Stimulated activated CD4-positive, alpha-beta T cell treated with anti-CD3 and anti-CD28 coated beads, Interleukin-15, amount 100 ng/mL, for 48 hours (primary cell): Measurements from ENCODE around the gene CLPTM1.
"Not testable (repeated sequence)": the region's sequence is repeated elsewhere in the genome, so short reads cannot be mapped to it uniquely, and the experiment has no call there.

Experiments
- DNase-seq, 2 donors: peaks; one replicate each; pipeline ENCODE4 v3.0.0-alpha.2; 2020; ENCODE audit warnings: low read depth in 2 of 2

The CLPTM1 gene, protein sequence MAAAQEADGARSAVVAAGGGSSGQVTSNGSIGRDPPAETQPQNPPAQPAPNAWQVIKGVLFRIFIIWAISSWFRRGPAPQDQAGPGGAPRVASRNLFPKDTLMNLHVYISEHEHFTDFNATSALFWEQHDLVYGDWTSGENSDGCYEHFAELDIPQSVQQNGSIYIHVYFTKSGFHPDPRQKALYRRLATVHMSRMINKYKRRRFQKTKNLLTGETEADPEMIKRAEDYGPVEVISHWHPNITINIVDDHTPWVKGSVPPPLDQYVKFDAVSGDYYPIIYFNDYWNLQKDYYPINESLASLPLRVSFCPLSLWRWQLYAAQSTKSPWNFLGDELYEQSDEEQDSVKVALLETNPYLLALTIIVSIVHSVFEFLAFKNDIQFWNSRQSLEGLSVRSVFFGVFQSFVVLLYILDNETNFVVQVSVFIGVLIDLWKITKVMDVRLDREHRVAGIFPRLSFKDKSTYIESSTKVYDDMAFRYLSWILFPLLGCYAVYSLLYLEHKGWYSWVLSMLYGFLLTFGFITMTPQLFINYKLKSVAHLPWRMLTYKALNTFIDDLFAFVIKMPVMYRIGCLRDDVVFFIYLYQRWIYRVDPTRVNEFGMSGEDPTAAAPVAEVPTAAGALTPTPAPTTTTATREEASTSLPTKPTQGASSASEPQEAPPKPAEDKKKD

DNA sequence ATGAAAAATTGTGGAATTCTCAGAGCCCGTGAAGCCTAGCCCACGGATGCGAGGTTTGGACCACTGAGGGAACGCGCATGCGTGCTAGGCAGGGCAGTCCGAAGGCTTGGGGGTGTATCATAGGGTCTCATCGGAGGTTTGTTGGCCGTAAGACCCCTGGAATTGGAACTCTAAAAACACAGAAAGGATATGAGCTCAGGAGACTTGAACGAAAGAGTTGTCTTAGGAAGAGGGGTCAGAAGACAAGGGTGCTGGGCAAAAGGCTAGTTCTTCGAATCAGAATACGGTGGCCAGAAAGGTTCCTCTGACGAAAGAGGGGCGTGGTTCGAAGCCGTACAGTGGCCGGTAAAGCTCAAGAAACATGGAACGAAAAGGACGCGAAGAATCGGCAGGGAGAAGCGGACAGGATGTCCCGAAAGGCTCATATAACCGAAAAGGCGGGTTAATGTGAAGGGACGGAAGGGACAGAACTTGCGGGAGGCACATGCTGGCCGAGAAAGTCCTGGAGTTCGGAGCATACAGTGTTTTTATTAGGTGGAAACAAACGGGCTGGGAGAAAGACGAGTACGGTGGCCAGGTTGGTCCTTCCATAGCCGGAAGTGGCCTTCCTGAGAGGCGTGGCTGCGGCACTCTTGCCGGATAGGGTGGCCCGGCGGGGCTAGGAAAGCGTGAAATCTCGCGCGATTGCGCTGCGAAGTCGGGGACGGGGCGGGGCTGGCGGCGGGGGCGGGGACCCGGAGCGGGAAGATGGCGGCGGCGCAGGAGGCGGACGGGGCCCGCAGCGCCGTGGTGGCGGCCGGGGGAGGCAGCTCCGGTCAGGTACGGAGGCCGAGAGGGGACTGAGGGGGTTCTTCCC is at the start of gene CLPTM1:
Gene CLPTM1, plus strand, starts transcription at position 732 of the 856 bp plus-strand sequence. Its CDS starts 16 bp downstream, at position 748.
- peak; percentile 95 to 96 for DNase-seq

DNA sequence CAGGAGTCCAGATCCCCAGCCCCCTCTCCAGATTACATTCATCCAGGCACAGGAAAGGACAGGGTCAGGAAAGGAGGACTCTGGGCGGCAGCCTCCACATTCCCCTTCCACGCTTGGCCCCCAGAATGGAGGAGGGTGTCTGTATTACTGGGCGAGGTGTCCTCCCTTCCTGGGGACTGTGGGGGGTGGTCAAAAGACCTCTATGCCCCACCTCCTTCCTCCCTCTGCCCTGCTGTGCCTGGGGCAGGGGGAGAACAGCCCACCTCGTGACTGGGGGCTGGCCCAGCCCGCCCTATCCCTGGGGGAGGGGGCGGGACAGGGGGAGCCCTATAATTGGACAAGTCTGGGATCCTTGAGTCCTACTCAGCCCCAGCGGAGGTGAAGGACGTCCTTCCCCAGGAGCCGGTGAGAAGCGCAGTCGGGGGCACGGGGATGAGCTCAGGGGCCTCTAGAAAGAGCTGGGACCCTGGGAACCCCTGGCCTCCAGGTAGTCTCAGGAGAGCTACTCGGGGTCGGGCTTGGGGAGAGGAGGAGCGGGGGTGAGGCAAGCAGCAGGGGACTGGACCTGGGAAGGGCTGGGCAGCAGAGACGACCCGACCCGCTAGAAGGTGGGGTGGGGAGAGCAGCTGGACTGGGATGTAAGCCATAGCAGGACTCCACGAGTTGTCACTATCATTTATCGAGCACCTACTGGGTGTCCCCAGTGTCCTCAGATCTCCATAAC is 49.6 kb upstream of the CLPTM1 start, which contains the start of gene APOE:
Gene APOE, plus strand, starts transcription at position 360 of the 724 bp plus-strand sequence. CDS start 829 bp downstream, outside the sequence.
- DNase-seq: no peak

DNA sequence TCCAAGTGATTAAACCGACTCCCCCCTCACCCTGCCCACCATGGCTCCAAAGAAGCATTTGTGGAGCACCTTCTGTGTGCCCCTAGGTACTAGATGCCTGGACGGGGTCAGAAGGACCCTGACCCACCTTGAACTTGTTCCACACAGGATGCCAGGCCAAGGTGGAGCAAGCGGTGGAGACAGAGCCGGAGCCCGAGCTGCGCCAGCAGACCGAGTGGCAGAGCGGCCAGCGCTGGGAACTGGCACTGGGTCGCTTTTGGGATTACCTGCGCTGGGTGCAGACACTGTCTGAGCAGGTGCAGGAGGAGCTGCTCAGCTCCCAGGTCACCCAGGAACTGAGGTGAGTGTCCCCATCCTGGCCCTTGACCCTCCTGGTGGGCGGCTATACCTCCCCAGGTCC is 47.6 kb upstream of the CLPTM1 start:
- no peak for DNase-seq

DNA sequence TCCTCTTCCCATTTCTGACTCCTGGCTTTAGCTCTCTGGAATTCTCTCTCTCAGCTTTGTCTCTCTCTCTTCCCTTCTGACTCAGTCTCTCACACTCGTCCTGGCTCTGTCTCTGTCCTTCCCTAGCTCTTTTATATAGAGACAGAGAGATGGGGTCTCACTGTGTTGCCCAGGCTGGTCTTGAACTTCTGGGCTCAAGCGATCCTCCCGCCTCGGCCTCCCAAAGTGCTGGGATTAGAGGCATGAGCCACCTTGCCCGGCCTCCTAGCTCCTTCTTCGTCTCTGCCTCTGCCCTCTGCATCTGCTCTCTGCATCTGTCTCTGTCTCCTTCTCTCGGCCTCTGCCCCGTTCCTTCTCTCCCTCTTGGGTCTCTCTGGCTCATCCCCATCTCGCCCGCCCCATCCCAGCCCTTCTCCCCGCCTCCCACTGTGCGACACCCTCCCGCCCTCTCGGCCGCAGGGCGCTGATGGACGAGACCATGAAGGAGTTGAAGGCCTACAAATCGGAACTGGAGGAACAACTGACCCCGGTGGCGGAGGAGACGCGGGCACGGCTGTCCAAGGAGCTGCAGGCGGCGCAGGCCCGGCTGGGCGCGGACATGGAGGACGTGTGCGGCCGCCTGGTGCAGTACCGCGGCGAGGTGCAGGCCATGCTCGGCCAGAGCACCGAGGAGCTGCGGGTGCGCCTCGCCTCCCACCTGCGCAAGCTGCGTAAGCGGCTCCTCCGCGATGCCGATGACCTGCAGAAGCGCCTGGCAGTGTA is 46.9 kb upstream of the CLPTM1 start:
- DNase-seq: no peak

DNA sequence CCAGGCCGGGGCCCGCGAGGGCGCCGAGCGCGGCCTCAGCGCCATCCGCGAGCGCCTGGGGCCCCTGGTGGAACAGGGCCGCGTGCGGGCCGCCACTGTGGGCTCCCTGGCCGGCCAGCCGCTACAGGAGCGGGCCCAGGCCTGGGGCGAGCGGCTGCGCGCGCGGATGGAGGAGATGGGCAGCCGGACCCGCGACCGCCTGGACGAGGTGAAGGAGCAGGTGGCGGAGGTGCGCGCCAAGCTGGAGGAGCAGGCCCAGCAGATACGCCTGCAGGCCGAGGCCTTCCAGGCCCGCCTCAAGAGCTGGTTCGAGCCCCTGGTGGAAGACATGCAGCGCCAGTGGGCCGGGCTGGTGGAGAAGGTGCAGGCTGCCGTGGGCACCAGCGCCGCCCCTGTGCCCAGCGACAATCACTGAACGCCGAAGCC is 46.3 kb upstream of the CLPTM1 start:
- DNase-seq: no peak

DNA sequence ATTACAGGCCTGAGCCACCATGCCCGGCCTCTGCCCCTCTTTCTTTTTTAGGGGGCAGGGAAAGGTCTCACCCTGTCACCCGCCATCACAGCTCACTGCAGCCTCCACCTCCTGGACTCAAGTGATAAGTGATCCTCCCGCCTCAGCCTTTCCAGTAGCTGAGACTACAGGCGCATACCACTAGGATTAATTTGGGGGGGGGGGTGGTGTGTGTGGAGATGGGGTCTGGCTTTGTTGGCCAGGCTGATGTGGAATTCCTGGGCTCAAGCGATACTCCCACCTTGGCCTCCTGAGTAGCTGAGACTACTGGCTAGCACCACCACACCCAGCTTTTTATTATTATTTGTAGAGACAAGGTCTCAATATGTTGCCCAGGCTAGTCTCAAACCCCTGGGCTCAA is 45.4 kb upstream of the CLPTM1 start:
- no peak for DNase-seq

DNA sequence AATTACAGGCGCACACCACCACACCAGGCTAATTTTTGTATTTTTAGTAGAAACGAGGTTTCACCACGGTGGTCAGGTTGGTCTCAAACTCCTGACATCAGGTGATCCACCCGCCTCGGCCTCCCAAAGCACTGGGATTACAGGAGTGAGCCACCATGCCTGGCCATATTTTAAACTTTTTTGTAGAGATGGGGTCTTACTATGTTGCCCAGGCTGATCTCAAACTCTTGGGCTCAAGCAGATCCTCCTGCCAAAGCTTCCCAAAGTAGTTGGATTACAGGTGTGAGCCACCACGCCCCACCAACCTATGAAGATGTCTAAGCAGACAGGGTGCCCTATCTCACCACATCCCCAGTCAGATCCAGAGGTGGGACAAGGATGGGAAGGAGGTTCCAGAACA is 43.3 kb upstream of the CLPTM1 start:
- not testable (repeated sequence) for DNase-seq

DNA sequence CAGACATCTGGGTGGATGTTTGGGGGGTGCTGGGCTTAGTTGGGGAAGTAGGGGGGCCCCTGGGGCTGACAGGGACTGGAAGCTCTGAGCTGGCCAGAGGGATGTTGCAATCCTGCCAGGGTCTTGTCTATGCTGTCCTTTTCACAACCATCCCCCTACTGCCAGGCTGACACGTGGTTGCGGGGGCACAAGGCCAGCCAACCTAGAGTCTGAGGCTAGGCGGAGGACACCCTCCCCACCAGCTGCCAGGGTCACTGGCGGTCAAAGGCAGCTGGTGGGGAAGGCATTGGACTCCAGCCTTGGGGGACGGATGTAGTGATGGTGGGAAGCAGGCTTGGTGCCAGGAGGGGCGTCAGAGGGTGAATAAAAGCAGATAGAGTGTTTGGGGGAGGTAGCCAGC is 42.3 kb upstream of the CLPTM1 start:
- no peak for DNase-seq

DNA sequence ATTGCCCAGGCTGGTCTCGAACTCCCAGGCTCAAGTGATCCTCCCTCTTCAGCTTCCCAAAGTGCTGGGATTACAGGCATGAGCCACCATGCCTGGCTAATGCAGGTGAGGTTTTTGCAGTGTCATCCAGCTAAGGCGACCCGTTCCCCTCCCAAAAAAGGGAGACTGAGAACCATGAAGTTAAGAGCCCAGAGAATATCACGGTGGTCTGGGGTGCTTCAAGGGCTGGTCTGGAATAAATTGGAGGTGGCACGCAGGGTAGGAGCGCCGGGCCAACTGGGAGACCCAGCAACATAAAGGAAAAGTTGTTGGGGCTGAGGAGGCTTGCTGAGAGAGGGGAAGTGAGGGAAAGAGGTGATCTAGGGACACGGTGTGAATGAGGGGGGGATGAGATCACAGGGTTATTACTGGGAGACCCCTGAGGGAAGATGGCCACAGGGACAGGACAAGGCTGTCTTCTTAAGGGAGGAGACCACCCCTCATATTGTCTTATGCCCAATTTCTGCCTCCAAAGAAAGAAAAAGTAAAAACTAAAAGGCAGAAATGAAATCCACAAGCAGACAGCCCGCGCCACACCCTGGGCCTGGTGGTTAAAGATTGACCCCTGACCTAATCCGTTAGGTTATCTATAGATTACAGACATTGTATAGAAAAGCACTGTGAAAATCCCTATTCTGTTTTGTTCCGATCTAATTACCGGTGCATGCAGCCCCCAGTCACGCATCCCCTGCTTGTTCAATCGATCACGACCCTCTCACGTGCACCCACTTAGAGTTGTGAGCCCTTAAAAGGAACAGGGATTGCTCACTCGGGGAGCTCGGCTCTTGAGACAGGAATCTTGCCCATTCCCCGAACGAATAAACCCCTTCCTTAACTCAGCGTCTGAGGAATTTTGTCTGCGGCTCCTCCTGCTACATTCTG is 41.4 kb upstream of the CLPTM1 start:
- not testable (repeated sequence) for DNase-seq

DNA sequence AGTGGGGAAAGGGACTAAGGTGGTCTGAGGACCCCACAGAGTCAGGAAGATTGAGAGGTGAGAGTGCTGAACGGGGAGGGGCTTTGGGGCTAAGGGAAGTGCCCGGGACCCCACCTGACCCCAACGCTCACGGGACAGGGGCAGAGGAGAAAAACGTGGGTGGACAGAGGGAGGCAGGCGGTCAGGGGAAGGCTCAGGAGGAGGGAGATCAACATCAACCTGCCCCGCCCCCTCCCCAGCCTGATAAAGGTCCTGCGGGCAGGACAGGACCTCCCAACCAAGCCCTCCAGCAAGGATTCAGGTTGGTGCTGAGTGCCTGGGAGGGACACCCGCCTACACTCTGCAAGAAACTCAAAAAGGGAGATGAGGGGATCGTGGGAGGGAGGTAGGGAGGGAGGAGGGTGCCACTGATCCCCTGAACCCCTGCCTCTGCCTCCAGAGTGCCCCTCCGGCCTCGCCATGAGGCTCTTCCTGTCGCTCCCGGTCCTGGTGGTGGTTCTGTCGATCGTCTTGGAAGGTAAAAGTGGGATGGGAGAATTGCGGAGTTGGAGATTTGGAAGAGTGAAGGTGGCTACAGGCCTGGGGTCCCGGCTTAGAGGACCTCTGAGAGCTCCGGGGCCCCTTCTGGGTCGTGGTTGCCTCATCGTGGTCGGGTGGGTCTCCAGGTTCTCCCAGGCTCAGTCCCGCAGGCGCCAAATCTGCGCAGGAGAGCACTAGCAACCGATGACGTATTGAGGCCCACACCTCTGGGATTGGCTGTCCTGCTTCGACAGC is 40.6 kb upstream of the CLPTM1 start, which contains the start of gene APOC1:
Gene APOC1, plus strand, starts transcription at position 176 of the 774 bp plus-strand sequence. Its CDS starts 284 bp downstream, at position 460.
- peak; percentile 68 to 75 for DNase-seq

DNA sequence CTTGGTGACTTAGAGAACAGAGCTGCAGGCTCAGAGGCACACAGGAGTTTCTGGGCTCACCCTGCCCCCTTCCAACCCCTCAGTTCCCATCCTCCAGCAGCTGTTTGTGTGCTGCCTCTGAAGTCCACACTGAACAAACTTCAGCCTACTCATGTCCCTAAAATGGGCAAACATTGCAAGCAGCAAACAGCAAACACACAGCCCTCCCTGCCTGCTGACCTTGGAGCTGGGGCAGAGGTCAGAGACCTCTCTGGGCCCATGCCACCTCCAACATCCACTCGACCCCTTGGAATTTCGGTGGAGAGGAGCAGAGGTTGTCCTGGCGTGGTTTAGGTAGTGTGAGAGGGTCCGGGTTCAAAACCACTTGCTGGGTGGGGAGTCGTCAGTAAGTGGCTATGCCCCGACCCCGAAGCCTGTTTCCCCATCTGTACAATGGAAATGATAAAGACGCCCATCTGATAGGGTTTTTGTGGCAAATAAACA is 30.9 kb upstream of the CLPTM1 start:
- no peak for DNase-seq

DNA sequence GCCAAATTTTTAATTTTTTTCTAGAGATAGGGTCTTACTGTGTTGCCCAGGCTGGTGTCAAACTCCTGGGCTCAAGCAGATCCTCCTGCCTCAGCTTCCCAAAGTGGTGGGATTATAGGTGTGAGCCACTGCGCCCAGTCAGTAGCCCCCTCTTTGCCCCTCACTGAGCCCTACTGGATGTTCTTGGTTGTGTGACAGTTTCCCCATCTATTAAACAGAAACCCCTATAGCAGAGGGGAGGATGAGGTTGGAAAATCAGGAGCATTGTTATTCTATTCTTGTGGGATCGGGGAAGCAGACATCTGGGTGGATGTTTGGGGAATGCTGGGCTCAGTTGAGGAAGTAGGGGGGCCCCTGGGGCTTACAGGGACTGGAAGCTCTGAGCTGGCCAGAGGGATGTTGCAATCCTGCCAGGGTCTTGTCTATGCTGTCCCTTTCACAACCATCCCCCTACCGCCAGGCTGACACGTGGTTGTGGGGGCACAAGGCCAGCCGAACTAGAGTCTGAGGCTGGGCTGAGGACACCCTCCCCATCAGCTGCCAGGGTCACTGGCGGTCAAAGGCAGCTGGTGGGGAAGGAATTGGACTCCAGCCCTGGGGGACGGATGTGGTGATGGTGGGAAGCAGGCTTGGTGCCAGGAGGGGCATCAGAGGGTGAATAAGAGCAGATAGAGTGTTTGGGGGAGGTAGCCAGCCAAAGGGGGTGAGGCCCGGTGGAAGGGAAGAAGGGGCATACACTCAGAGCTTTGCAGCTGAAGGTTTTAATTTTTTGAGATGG is 29.9 kb upstream of the CLPTM1 start:
- no peak for DNase-seq

DNA sequence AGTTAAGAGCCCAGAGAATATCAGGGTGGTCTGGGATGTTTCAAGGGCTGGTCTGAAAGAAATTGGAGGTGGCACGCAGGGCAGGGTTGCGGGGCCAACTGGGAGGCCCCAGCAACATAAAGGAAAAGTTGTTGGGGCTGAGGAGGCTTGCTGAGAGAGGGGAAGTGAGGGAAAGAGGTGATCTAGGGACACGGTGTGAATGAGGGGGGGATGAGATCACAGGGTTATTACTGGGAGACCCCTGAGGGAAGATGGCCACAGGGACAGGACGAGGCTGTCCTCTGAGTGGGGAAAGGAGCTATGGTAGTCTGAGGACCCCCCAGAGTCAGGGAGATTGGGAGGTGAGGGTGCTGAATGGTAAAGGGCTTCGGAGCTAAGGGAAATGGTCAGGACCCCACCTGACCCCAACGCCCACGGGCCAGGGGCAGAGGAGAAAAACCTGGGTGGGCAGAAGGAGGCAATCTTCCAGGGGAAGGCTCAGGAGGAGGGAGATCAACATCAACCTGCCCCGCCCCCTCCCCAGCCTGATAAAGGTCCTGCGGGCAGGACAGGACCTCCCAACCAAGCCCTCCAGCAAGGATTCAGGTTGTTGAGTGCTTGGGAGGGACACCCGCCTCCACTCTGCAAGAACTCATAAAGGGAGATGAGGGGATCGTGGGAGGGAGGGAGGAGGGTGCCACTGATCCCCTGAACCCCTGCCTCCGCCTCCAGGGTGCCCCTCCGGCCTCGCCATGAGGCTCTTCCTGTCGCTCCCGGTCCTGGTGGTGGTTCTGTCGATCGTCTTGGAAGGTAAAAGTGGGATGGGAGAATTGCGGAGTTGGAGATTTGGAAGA is 28.7 kb upstream of the CLPTM1 start:
- DNase-seq: not testable (repeated sequence)

DNA sequence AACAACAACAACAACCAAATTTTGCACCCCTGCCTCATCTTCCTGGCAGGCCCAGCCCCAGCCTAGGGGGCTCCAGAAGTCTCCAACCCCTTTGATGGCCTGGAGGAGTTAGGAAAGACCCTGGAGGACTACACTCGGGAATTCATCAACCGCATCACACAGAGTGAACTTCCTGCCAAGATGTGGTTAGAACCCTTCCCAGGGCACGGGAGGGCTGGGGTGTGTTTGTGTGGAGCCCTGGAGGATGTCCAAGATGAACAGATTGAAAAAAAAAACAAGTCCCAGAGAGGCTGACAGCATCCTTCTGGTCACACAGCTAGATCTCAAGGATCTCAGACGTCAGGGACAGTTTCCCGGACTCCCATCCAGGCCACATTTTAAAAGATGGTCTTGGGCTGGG is 27.4 kb upstream of the CLPTM1 start:
- DNase-seq: no peak

DNA sequence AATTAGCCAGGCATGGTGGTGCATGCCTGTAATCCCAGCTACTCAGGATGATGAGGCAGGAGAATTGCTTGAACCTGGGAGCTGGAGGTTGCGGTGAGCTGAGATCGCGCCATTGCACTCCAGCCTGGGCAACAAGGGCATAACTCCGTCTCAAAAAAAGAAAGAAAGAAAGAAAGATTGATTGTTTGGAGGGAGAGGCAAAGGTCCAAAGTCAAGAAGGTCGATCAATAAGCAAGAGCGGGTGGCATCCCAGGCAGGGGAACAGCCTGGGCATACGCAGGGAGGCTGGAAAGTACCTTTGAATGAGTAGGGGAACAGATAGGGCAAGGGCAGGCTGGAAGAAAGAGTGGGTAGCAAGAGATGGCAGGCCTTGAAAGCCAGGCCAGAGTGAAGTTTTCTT is 25.1 kb upstream of the CLPTM1 start:
- DNase-seq: no peak

DNA sequence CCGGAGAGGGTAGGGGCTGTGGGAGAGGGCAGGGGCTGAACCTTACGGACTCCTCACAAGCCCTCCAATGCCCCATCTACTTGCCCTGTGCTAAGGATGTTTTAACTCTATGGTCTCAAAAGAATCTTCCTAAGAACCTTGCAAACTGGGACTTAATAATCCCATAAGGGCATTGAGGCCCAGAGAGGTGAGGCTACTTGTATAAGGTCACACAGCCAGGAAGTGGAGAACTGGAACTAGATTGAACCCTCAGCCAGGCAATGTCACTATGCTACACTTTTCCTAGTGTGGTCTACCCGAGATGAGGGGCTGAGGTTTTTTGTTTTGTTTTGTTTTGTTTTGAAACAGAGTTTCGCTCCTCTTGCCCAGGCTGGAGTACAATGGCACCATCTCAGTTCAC is 23.6 kb upstream of the CLPTM1 start:
- DNase-seq: no peak

DNA sequence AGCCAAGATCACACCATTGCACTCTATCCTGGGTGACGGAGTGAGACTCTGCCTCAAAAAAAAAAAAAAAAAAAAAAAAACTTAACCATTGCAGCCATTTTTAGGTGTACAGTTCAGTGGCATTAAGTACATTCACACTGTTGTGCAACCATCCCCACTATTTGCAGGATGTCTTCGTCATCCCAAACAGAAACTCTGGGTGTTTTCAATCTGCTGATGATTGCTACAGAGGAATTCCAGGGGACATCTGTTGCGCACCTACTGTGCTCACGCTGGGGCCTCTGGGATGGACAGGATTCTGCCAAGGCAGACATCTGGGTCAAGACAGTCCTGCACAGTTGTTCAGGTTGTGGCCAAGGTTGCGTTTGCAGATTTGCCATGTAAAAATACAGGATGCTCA is 15.5 kb upstream of the CLPTM1 start:
- no peak for DNase-seq
